Muscle layer of colon (tissue), 2 donors: ENCODE measurements around the gene ACTRT2.

Source experiments
- H3K27ac ChIP-seq: one replicate; pipeline ENCODE4 v1.7.0; 2013; ENCODE audit warnings: low read depth, mild to moderate bottlenecking, low read length, moderate library complexity
- H3K27me3 ChIP-seq, 2 donors: one replicate each; pipeline ENCODE4 v1.7.0; 2013; ENCODE audit warnings: low read length in 2 of 2, mild to moderate bottlenecking in 2 of 2; ENCODE audit not compliant: insufficient read depth in 2 of 2, control insufficient read depth in 1 of 2
- H3K36me3 ChIP-seq: one replicate; pipeline ENCODE4 v1.7.0; 2013; ENCODE audit warnings: mild to moderate bottlenecking, low read length; ENCODE audit not compliant: insufficient read depth
- H3K4me1 ChIP-seq: one replicate; pipeline ENCODE4 v1.7.0; 2013; ENCODE audit warnings: mild to moderate bottlenecking, low read length; ENCODE audit not compliant: insufficient read depth
- H3K4me3 ChIP-seq, 2 donors: one replicate each; pipeline ENCODE4 v1.7.0; 2013; ENCODE audit warnings: low read length in 2 of 2, low read depth in 1 of 2, mild to moderate bottlenecking in 1 of 2, moderate library complexity in 1 of 2
- H3K9ac ChIP-seq: one replicate; pipeline ENCODE4 v1.7.0; 2013; ENCODE audit warnings: low read length
- H3K9me3 ChIP-seq: one replicate; pipeline ENCODE4 v1.7.0; 2013; ENCODE audit warnings: mild to moderate bottlenecking, low read length
- donor health status: abdominal sarcoma.
- donor health status: Adenocarcinoma of cecum.

ACTRT2 gene

DNA sequence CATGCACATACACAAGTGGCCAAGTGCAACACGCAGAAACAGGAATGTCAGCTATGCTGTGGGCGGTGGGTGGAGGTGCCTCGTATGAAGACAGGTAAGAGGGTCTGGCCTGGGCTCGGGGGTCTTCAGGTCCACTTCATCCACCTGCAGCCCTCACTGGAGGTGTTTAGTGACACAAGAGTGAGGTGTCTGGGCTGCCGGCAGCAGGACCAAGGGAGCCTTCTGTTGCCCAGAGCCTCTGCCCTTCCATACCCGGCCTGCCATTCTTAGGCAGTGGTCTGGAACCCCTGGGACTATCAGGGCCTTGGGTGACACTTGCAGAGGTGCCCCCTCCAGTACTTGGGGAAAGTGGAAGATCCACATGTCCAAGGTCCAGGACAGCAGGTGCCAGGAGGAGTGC is 21.7 kb upstream of the ACTRT2 start:
- no peaks in the 10 kb centered on the region for H3K4me1 ChIP-seq
- no peaks in the 10 kb centered on the region for H3K9me3 ChIP-seq
- H3K27me3 ChIP-seq = peaks cover 0 to 11% of the 10 kb centered on the region in 2 donors
- no peak overlapping the region for H3K4me3 ChIP-seq
- no peak overlapping the region for H3K9ac ChIP-seq
- H3K27ac ChIP-seq = no peak overlapping the region
- H3K36me3 ChIP-seq = no peaks in the 10 kb centered on the region

DNA sequence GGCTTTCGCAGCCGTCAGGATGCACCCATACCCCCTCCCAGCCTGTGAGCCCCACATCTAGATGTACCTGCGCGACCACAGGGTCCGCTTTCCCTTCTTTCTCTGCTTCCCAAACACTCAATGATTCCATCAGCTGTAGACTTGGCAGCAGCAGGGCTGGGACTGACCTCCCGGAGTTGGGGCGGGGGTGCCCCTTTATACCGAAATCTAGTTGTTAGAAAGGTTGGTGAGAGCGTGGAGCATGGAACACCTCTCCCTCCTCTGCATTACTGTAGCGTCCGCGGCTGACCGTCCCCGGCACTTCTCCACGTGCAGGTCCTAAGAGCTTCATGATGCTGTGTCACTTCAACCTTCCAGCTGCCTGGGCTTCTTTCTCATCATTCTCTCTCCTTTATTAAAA is 21.1 kb upstream of the ACTRT2 start:
- H3K27ac ChIP-seq = no peak overlapping the region
- H3K27me3 ChIP-seq = peaks cover 0 to 16% of the 10 kb centered on the region in 2 donors
- H3K4me1 ChIP-seq = no peaks in the 10 kb centered on the region
- H3K36me3 ChIP-seq = no peaks in the 10 kb centered on the region
- no peak overlapping the region for H3K9ac ChIP-seq
- no peaks in the 10 kb centered on the region for H3K9me3 ChIP-seq
- no peak overlapping the region for H3K4me3 ChIP-seq

DNA sequence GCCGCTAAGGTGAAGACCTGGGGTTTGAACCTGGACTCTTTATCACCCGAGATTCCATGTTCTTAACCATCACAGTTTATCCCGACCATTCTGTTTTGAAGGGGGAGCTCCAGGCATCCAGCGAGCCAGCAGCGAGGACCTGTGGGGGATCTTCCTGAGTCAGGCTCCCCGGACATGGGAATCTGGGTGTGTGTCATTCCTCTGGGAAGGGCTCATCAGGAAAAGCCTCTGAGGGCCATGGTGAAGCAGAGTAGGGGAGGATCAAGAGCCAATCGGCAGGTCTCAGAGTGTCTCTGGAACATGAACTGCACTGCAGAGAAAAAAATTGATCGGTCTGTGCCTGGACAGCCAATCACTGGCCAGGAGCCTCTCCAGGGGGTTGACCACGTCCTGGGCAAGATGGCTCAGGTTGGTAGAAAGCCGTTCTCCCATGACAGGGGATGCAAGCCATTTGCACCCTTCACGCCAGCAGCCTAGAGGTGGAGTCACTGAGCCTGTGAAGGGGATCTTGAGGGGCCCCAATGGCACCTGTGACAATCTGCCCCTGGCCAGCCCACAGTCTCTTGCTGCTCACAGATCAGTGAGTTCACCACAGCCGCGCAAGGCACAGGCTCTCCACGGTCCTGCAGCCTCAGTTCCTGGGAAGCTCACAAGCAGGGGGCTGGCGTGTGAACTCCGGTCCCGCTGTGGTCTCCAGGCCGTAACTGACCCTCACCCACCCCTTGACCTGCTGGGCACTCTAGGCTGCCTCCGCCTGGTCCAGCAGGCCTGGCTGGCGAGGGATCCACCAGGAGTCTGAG is 20.4 kb upstream of the ACTRT2 start:
- H3K4me3 ChIP-seq = no peak overlapping the region
- H3K36me3 ChIP-seq = no peaks in the 10 kb centered on the region
- H3K9ac ChIP-seq = no peak overlapping the region
- no peaks in the 10 kb centered on the region for H3K4me1 ChIP-seq
- peaks cover 0 to 16% of the 10 kb centered on the region in 2 donors for H3K27me3 ChIP-seq
- H3K9me3 ChIP-seq = no peaks in the 10 kb centered on the region
- no peak overlapping the region for H3K27ac ChIP-seq

DNA sequence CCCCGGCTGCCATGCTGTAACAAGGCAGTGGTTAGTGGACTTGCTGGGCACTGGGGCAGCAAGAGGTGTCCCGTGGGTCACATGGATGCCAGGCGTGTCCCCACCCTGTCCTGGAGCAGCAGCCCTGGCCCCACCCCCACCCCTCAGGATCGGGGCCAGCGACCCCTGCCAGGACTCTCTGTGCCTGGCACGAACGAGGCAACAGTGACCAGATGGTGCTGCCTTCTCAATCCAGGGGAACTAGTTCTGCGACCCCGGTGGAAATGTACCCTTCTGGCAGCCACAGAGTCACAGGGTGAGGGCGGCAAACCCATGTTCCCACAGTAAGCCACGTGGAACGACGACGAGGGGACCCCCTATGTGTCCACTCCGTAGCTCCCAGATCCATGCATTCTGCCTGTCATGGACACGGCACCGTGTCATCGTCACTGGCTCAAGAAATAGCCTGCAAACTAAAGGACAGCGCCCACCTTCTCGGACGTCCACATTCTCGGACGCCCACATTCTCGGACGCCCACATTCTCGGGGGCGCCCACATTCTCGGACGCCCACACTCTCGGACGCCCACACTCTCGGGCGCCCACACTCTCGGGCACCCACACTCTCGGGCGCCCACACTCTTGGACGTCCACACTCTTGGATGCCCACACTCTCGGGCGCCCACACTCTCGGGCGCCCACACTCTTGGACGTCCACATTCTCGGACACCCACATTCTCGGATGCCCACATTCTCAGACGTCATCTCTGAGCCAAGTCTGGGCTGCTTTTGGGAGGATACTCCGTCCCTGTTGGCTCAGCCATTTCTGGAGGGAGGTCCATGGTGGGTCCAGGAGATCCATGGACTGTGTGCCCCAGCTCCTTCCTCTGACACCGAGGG is 19.6 kb upstream of the ACTRT2 start:
- H3K4me1 ChIP-seq = no peaks in the 10 kb centered on the region
- no peaks in the 10 kb centered on the region for H3K9me3 ChIP-seq
- H3K27ac ChIP-seq = no peak overlapping the region
- no peaks in the 10 kb centered on the region for H3K36me3 ChIP-seq
- H3K27me3 ChIP-seq = peaks cover 0 to 16% of the 10 kb centered on the region in 2 donors
- no peak overlapping the region for H3K9ac ChIP-seq
- no peak overlapping the region for H3K4me3 ChIP-seq

- H3K9ac ChIP-seq = no peak overlapping the region
- H3K27me3 ChIP-seq = peaks cover 0 to 21% of the 10 kb centered on the region in 2 donors
- H3K27ac ChIP-seq = no peak overlapping the region
- H3K4me1 ChIP-seq = no peaks in the 10 kb centered on the region
- no peaks in the 10 kb centered on the region for H3K36me3 ChIP-seq
- H3K4me3 ChIP-seq = no peak overlapping the region
- peaks cover under 1% of the 10 kb centered on the region for H3K9me3 ChIP-seq
Measured at GRCh38 chr1:3002349-3003038, 18.8 kb upstream of the ACTRT2 start.

- Histone ChIP-seq H3K27me3 (peaks cover 0 to 23% of the 10 kb centered on the region in 2 donors), H3K4me3 (no peak overlapping the region), H3K27ac (no peak overlapping the region), H3K4me1 (no peaks in the 10 kb centered on the region), H3K9me3 (peaks cover 6% of the 10 kb centered on the region), H3K36me3 (no peaks in the 10 kb centered on the region), H3K9ac (no peak overlapping the region)
Measured at GRCh38 chr1:3003039-3003940, 18.0 kb upstream of the ACTRT2 start.

DNA sequence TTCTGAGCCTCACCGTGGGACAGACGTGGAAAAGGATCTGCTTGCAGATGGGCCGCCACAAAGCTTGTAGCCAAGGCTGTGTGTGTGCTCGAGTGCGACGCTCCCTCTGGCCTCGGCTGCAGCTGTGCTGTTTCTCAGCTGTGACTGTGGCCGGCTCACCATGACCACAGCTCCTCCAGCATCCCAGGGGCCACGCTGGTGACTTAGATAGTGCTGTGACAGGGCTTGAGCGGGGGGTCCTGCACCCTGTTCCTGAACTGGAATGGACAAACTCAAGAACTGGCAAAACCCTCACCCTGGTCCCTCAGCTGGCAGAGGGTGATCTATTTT is 17.4 kb upstream of the ACTRT2 start:
- no peaks in the 10 kb centered on the region for H3K36me3 ChIP-seq
- H3K4me1 ChIP-seq = no peaks in the 10 kb centered on the region
- peaks cover 0 to 23% of the 10 kb centered on the region in 2 donors for H3K27me3 ChIP-seq
- no peak overlapping the region for H3K4me3 ChIP-seq
- H3K27ac ChIP-seq = no peak overlapping the region
- peaks cover 6% of the 10 kb centered on the region for H3K9me3 ChIP-seq
- no peak overlapping the region for H3K9ac ChIP-seq

- H3K9ac ChIP-seq = no peak overlapping the region
- no peak overlapping the region for H3K4me3 ChIP-seq
- no peak overlapping the region for H3K27ac ChIP-seq
- H3K36me3 ChIP-seq = no peaks in the 10 kb centered on the region
- peaks cover 6% of the 10 kb centered on the region for H3K9me3 ChIP-seq
- peaks cover 5 to 23% of the 10 kb centered on the region in 2 donors for H3K27me3 ChIP-seq
- no peaks in the 10 kb centered on the region for H3K4me1 ChIP-seq
Measured at GRCh38 chr1:3004285-3005205, 16.7 kb upstream of the ACTRT2 start.

- H3K4me1 ChIP-seq = no peaks in the 10 kb centered on the region
- peaks cover 6% of the 10 kb centered on the region for H3K9me3 ChIP-seq
- H3K27me3 ChIP-seq = peaks cover 9 to 23% of the 10 kb centered on the region in 2 donors
- H3K4me3 ChIP-seq = no peak overlapping the region
- H3K36me3 ChIP-seq = no peaks in the 10 kb centered on the region
- no peak overlapping the region for H3K9ac ChIP-seq
- H3K27ac ChIP-seq = no peak overlapping the region
Measured at GRCh38 chr1:3005771-3006170, 15.5 kb upstream of the ACTRT2 start.
